ENCODE data around the gene HNRNPK. TPM values are rescaled to one million over a fixed set of nuclear protein-coding genes. Genes with fewer than 3 reads are reported as not detected.

HNRNPK gene
- total RNA-seq, 2 experiments from 2014 or later, result 679 to 704 TPM

GRCh38 chr9:83991355-83991754 is 11.3 kb upstream of the HNRNPK start:
- Mint-ChIP-seq H3K27ac (no peak overlapping the region), H3K4me1 (ENCODE audit: low read depth) (peaks cover 11% of the 10 kb centered on the region), H3K9me3 (no peaks in the 10 kb centered on the region), H3K27me3 (ENCODE audit: low read depth) (no peaks in the 10 kb centered on the region), H3K4me3 (no peak overlapping the region), H3K36me3 (ENCODE audit: low read depth) (peaks cover 43% of the 10 kb centered on the region)
- intact Hi-C loops (cut with micrococcal nuclease), result no loop called here
- CTCF ChIA-PET, result interaction anchor here (0.6 to 0.7 kb wide), 2 partner anchors 83 to 723 kb away, joined by 3 to 4 read pairs; no protein-coding TSS in a partner anchor
- DNase-seq, result no peak

GRCh38 chr9:83988411-83988810 is 8.4 kb upstream of the HNRNPK start:
- peaks cover 18% of the 10 kb centered on the region for H3K4me1 Mint-ChIP-seq (ENCODE audit: low read depth)
- no peaks in the 10 kb centered on the region for H3K9me3 Mint-ChIP-seq
- no peak for DNase-seq
- peaks cover 33% of the 10 kb centered on the region for H3K36me3 Mint-ChIP-seq (ENCODE audit: low read depth)
- H3K4me3 Mint-ChIP-seq, result no peak overlapping the region
- H3K27ac Mint-ChIP-seq, result no peak overlapping the region
- CTCF ChIA-PET, result no interaction called here
- H3K27me3 Mint-ChIP-seq (ENCODE audit: low read depth), result no peaks in the 10 kb centered on the region
- intact Hi-C loops (cut with micrococcal nuclease), result no loop called here

GRCh38 chr9:83987402-83987791 is 7.4 kb upstream of the HNRNPK start:
- intact Hi-C loops (cut with micrococcal nuclease), result no loop called here
- Mint-ChIP-seq H3K36me3 (ENCODE audit: low read depth) (peaks cover 34% of the 10 kb centered on the region), H3K27ac (no peak overlapping the region)

GRCh38 chr9:83986765-83987401 is 6.9 kb upstream of the HNRNPK start:
- DNase-seq, result no peak
- Mint-ChIP-seq H3K27me3 (ENCODE audit: low read depth) (no peaks in the 10 kb centered on the region), H3K36me3 (ENCODE audit: low read depth) (peaks cover 34% of the 10 kb centered on the region), H3K9me3 (no peaks in the 10 kb centered on the region), H3K4me3 (no peak overlapping the region), H3K27ac (no peak overlapping the region), H3K4me1 (ENCODE audit: low read depth) (peaks cover 29% of the 10 kb centered on the region)
- CTCF ChIA-PET, result no interaction called here
- intact Hi-C loops (cut with micrococcal nuclease), result no loop called here

More at GRCh38 chr9:83987402-83987791, 7.4 kb upstream of the HNRNPK start:
- no peaks in the 10 kb centered on the region for H3K9me3 Mint-ChIP-seq
- H3K4me1 Mint-ChIP-seq (ENCODE audit: low read depth), result peaks cover 25% of the 10 kb centered on the region
- CTCF ChIA-PET, result no interaction called here
- no peak for DNase-seq
- H3K27me3 Mint-ChIP-seq (ENCODE audit: low read depth), result no peaks in the 10 kb centered on the region
- no peak overlapping the region for H3K4me3 Mint-ChIP-seq

- Mint-ChIP-seq H3K27me3 (ENCODE audit: low read depth) (no peaks in the 10 kb centered on the region), H3K9me3 (no peaks in the 10 kb centered on the region), H3K4me1 (ENCODE audit: low read depth) (peaks cover 31% of the 10 kb centered on the region), H3K4me3 (no peak overlapping the region), H3K27ac (no peak overlapping the region), H3K36me3 (ENCODE audit: low read depth) (peaks cover 37% of the 10 kb centered on the region)
- DNase-seq, result no peak
- CTCF ChIA-PET, result no interaction called here
- intact Hi-C loops (cut with micrococcal nuclease), result no loop called here
Observed at GRCh38 chr9:83986195-83986594, 6.2 kb upstream of the HNRNPK start.

- Mint-ChIP-seq H3K27me3 (ENCODE audit: low read depth) (no peaks in the 10 kb centered on the region), H3K27ac (peak overlapping the region; percentile 99), H3K36me3 (ENCODE audit: low read depth) (peaks cover 42% of the 10 kb centered on the region), H3K9me3 (no peaks in the 10 kb centered on the region), H3K4me3 (peak overlapping the region; percentile 89), H3K4me1 (ENCODE audit: low read depth) (peaks cover 33% of the 10 kb centered on the region)
- peak; percentile 54 for DNase-seq
- intact Hi-C loops (cut with micrococcal nuclease), result loop anchor here (2.0 to 5.0 kb wide), 3 partner anchors 280 to 336 kb away; no protein-coding TSS in a partner anchor
- CTCF ChIA-PET, result interaction anchor here (0.6 to 1.4 kb wide), 2 partner anchors 17 to 37 kb away, joined by 3 to 5 read pairs; no protein-coding TSS in a partner anchor
Observed at GRCh38 chr9:83981126-83981871, 1.3 kb upstream of the HNRNPK start.

GRCh38 chr9:83980395-83981125 is 545 bp upstream of the HNRNPK start, which contains the start of gene RMI1:
Gene RMI1 (plus strand): TSS chr9:83980805. CDS start chr9:84000987, 20,182 bp downstream.
- CTCF ChIA-PET, result interaction anchor here (0.6 to 1.4 kb wide), 2 partner anchors 17 to 36 kb away, joined by 3 to 5 read pairs; no protein-coding TSS in a partner anchor
- Mint-ChIP-seq H3K27me3 (ENCODE audit: low read depth) (no peaks in the 10 kb centered on the region), H3K4me3 (peak within 1 kb of the TSS; percentile 89), H3K4me1 (ENCODE audit: low read depth) (peaks cover 37% of the 10 kb centered on the region), H3K27ac (peak within 1 kb of the TSS; percentile 99), H3K9me3 (no peaks in the 10 kb centered on the region), H3K36me3 (ENCODE audit: low read depth) (peaks cover 50% of the 10 kb centered on the region)
- intact Hi-C loops (cut with micrococcal nuclease), result loop anchor here (1.0 to 5.0 kb wide), 13 partner anchors 14 to 1961 kb away; partner anchors contain the start of genes IDNK, KIF27 and NAA35
- peak; percentile 100 for DNase-seq

- intact Hi-C loops (cut with micrococcal nuclease), result no loop called here
- Mint-ChIP-seq H3K4me1 (ENCODE audit: low read depth) (peaks cover 47% of the 10 kb centered on the region), H3K27me3 (ENCODE audit: low read depth) (no peaks in the 10 kb centered on the region), H3K27ac (peak overlapping the region; percentile 99), H3K9me3 (no peaks in the 10 kb centered on the region), H3K36me3 (ENCODE audit: low read depth) (peaks cover 63% of the 10 kb centered on the region), H3K4me3 (peak overlapping the region; percentile 89)
- CTCF ChIA-PET, result interaction anchor here (1.4 kb wide), 1 partner anchor 35 kb away, joined by 3 read pairs; no protein-coding TSS in a partner anchor
- peak; percentile 91 for DNase-seq
Observed at GRCh38 chr9:83978992-83979811, 813 bp downstream of the HNRNPK start.

- H3K4me1 Mint-ChIP-seq (ENCODE audit: low read depth), result peaks cover 47% of the 10 kb centered on the region
- intact Hi-C loops (cut with micrococcal nuclease), result no loop called here
- H3K27me3 Mint-ChIP-seq (ENCODE audit: low read depth), result no peaks in the 10 kb centered on the region
- peak overlapping the region; percentile 99 for H3K27ac Mint-ChIP-seq
- H3K36me3 Mint-ChIP-seq (ENCODE audit: low read depth), result peaks cover 72% of the 10 kb centered on the region
- H3K9me3 Mint-ChIP-seq, result no peaks in the 10 kb centered on the region
- peak overlapping the region; percentile 89 for H3K4me3 Mint-ChIP-seq
- DNase-seq, result no peak
- CTCF ChIA-PET, result no interaction called here
Observed at GRCh38 chr9:83977196-83977595, 2.8 kb downstream of the HNRNPK start.

- H3K4me1 Mint-ChIP-seq (ENCODE audit: low read depth), result peaks cover 48% of the 10 kb centered on the region
- DNase-seq, result no peak
- H3K36me3 Mint-ChIP-seq (ENCODE audit: low read depth), result peaks cover 77% of the 10 kb centered on the region
- CTCF ChIA-PET, result no interaction called here
- intact Hi-C loops (cut with micrococcal nuclease), result no loop called here
- H3K9me3 Mint-ChIP-seq, result no peaks in the 10 kb centered on the region
- peak overlapping the region; percentile 38 for H3K4me3 Mint-ChIP-seq
- no peaks in the 10 kb centered on the region for H3K27me3 Mint-ChIP-seq (ENCODE audit: low read depth)
- H3K27ac Mint-ChIP-seq, result peak overlapping the region; percentile 99
Observed at GRCh38 chr9:83976372-83976771, 3.6 kb downstream of the HNRNPK start.

GRCh38 chr9:83975300-83975699 is 4.7 kb downstream of the HNRNPK start:
- H3K36me3 Mint-ChIP-seq (ENCODE audit: low read depth), result peaks cover 84% of the 10 kb centered on the region
- CTCF ChIA-PET, result no interaction called here
- no peak for DNase-seq
- no peaks in the 10 kb centered on the region for H3K9me3 Mint-ChIP-seq
- H3K27ac Mint-ChIP-seq, result peak overlapping the region; percentile 99
- no peak overlapping the region for H3K4me3 Mint-ChIP-seq
- peaks cover 55% of the 10 kb centered on the region for H3K4me1 Mint-ChIP-seq (ENCODE audit: low read depth)
- H3K27me3 Mint-ChIP-seq (ENCODE audit: low read depth), result no peaks in the 10 kb centered on the region
- intact Hi-C loops (cut with micrococcal nuclease), result no loop called here

All from activated naive CD4-positive, alpha-beta T cell treated with anti-CD3 and anti-CD28 coated beads for 36 hours (primary cell).